ENCODE measurements around the gene PLIN1. TPM values are rescaled to one million over a fixed set of nuclear protein-coding genes. Genes with fewer than 3 reads are reported as not detected.

Gene PLIN1
- polyA plus RNA-seq, 4 donors: 0.44 to 18.0 (median 4.8) TPM

DNA sequence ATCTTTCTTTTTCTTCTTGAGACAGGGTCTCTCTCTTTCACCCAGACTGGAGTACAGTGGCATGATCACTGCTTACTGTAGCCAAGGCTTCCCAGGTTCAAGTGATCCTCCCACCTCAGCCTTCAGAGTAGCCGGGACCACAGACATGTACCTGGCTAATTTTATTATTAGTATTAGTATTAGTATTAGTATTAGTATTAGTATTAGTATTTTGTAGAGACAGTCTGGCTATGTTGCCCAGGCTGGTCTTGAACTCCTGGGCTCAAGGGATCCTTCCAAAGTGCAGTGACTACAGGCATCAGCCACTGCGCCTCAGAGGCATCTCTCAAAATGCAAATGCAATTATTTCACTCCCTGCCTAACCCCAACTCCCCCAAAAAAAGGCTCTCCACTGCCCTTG, 25.6 kb downstream of the PLIN1 start:
- DNase-seq (no peak), FAIRE-seq (no peak)
- Histone ChIP-seq H3K4me3 (ENCODE audit: low read depth in 1 of 3, low read length in 3 of 3) (no peak overlapping the region), H3K36me3 (ENCODE audit: control insufficient read depth in 3 of 3, insufficient read depth in 2 of 3, low read depth in 1 of 3, low read length in 3 of 3) (no peaks in the 10 kb centered on the region), H3K9me3 (ENCODE audit: control insufficient read depth in 2 of 2, insufficient read depth in 1 of 2, low read depth in 1 of 2, low read length in 1 of 2) (no peaks in the 10 kb centered on the region), H3K27me3 (ENCODE audit: control insufficient read depth in 3 of 3, insufficient read depth in 3 of 3, low read length in 3 of 3) (peaks cover 0 to 31% (median 2%) of the 10 kb centered on the region in 3 donors), H3K4me1 (ENCODE audit: control insufficient read depth in 3 of 3, insufficient read depth in 2 of 3, low read depth in 1 of 3, low read length in 2 of 3) (no peaks in the 10 kb centered on the region), H3K27ac (ENCODE audit: low read depth in 1 of 3, low read length in 2 of 3) (no peak overlapping the region)
- WGBS, 3 donors: 95 to 100% (median 100%) methylated on average over 2 of the region's 2 CpGs

DNA sequence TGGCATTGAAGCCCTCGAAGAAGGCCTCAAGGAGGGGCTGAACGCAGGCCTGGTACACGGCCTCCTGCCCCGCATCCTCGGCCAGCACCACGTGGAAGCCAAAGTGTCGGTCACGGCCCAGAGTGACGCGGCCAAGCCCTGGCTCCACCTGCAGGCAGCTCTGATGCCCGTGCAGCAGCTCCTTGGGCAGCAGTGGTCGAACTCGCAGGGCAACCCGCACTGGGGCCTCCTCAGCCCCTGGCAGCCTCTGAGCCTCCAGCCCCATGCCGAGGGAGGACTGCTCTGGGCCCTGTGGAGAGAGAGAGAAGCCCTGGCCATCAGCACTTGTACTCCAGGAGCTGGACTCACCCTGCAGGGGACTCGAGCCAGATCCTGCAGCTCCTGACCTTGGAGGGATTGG, 26.5 kb downstream of the PLIN1 start:
- Histone ChIP-seq H3K4me3 (ENCODE audit: low read depth in 1 of 3, low read length in 3 of 3) (no peak overlapping the region), H3K36me3 (ENCODE audit: control insufficient read depth in 3 of 3, insufficient read depth in 2 of 3, low read depth in 1 of 3, low read length in 3 of 3) (no peaks in the 10 kb centered on the region), H3K9me3 (ENCODE audit: control insufficient read depth in 2 of 2, insufficient read depth in 1 of 2, low read depth in 1 of 2, low read length in 1 of 2) (no peaks in the 10 kb centered on the region), H3K27ac (ENCODE audit: low read depth in 1 of 3, low read length in 2 of 3) (no peak overlapping the region), H3K27me3 (ENCODE audit: control insufficient read depth in 3 of 3, insufficient read depth in 3 of 3, low read length in 3 of 3) (peaks cover 0 to 31% (median 2%) of the 10 kb centered on the region in 3 donors), H3K4me1 (ENCODE audit: control insufficient read depth in 3 of 3, insufficient read depth in 2 of 3, low read depth in 1 of 3, low read length in 2 of 3) (no peaks in the 10 kb centered on the region)
- 75 to 80% (median 75%) methylated on average over 16 of the region's 16 CpGs for WGBS, 3 donors
- DNase-seq (no peak), FAIRE-seq (no peak)

DNA sequence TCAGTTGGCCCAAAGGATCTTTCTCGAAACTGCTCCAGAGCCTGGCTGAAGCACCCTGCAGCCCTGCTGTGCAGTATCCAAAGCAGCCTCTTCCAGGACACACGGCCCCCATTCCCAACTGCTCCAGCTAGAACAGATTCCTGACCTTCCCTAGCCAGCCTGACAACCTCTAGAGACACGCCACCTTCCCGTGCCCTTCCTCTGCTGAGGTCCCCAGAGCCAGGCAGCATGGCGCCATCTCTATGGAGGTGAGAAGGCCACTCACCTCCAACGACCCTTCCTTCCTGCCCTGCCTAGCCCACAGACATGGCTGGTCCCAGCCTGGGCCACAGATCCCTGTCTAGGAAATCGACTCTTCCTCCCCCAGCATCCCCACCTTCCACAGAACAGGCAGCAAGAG, 27.0 kb downstream of the PLIN1 start:
- H3K4me3 ChIP-seq (ENCODE audit: low read depth in 1 of 3, low read length in 3 of 3): no peak overlapping the region
- no peaks in the 10 kb centered on the region for H3K36me3 ChIP-seq (ENCODE audit: control insufficient read depth in 3 of 3, insufficient read depth in 2 of 3, low read depth in 1 of 3, low read length in 3 of 3)
- no peak overlapping the region for H3K27ac ChIP-seq (ENCODE audit: low read depth in 1 of 3, low read length in 2 of 3)
- no peak for DNase-seq
- H3K27me3 ChIP-seq (ENCODE audit: control insufficient read depth in 3 of 3, insufficient read depth in 3 of 3, low read length in 3 of 3): peaks cover 0 to 31% (median 2%) of the 10 kb centered on the region in 3 donors
- no peaks in the 10 kb centered on the region for H3K9me3 ChIP-seq (ENCODE audit: control insufficient read depth in 2 of 2, insufficient read depth in 1 of 2, low read depth in 1 of 2, low read length in 1 of 2)
- H3K4me1 ChIP-seq (ENCODE audit: control insufficient read depth in 3 of 3, insufficient read depth in 2 of 3, low read depth in 1 of 3, low read length in 2 of 3): no peaks in the 10 kb centered on the region
- FAIRE-seq: no peak
- 72 to 86% (median 79%) methylated on average over 7 of the region's 7 CpGs for WGBS, 3 donors

DNA sequence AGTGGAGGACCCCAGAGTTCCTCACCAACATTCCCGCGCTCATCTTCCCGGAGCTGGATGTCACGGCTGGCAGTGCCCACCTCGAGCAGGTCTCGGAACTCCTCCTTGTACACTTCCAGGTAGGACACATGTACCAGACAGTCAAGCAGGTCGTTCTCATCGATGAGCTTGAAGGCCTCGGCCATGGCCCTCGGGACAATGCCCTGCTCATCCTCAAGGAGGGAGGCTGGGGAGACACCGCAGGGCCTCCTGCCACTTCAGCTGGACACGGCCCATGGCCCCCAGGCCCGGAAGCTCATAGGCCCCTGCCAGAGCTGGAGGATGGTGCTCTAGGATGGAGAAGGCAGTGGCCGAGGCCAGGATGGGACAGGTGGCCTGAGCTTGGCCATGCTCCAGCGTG, 29.5 kb downstream of the PLIN1 start:
- 92 to 95% (median 94%) methylated on average over 15 of the region's 15 CpGs for WGBS, 3 donors
- Histone ChIP-seq H3K27me3 (ENCODE audit: control insufficient read depth in 3 of 3, insufficient read depth in 3 of 3, low read length in 3 of 3) (peaks cover 0 to 14% (median 2%) of the 10 kb centered on the region in 3 donors), H3K27ac (ENCODE audit: low read depth in 1 of 3, low read length in 2 of 3) (no peak overlapping the region), H3K9me3 (ENCODE audit: control insufficient read depth in 2 of 2, insufficient read depth in 1 of 2, low read depth in 1 of 2, low read length in 1 of 2) (no peaks in the 10 kb centered on the region), H3K4me1 (ENCODE audit: control insufficient read depth in 3 of 3, insufficient read depth in 2 of 3, low read depth in 1 of 3, low read length in 2 of 3) (no peaks in the 10 kb centered on the region), H3K4me3 (ENCODE audit: low read depth in 1 of 3, low read length in 3 of 3) (no peak overlapping the region), H3K36me3 (ENCODE audit: control insufficient read depth in 3 of 3, insufficient read depth in 2 of 3, low read depth in 1 of 3, low read length in 3 of 3) (peaks cover 0 to 9% (median 0%) of the 10 kb centered on the region in 3 donors)
- FAIRE-seq (no peak), DNase-seq (no peak)

DNA sequence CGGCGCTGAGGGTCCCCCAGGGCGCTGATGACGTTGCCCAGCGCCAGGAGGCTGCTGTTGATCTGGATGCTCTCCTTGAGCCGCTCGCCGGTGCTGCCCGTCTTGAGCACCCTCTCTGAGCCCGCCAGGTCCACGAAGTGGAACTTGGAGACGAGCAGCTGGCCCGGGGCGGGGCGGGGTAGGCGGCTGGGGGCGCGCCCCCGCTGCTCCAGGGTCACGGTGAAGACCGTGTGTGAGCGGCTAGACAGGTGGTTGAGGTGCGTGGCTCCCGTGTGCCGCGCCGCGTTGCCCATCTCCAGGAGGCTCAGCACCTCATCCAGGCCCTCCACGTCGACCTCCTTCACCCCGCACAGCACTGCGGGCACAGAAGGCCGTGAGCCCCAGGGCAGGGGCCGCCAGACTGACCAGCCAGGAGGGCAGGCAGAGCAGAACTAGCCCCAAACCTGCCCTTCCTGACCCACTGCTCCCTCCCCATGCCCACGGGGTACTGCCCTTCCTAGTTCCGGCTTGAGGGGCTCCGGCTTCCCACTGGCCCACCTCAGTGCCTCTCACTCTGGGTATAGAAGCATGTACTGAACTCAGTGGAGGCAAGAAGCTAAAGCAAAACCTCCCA, 30.0 kb downstream of the PLIN1 start:
- DNase-seq: no peak
- peaks cover 0 to 8% (median 2%) of the 10 kb centered on the region in 3 donors for H3K27me3 ChIP-seq (ENCODE audit: control insufficient read depth in 3 of 3, insufficient read depth in 3 of 3, low read length in 3 of 3)
- no peaks in the 10 kb centered on the region for H3K9me3 ChIP-seq (ENCODE audit: control insufficient read depth in 2 of 2, insufficient read depth in 1 of 2, low read depth in 1 of 2, low read length in 1 of 2)
- H3K27ac ChIP-seq (ENCODE audit: low read depth in 1 of 3, low read length in 2 of 3): no peak overlapping the region
- 87 to 97% (median 94%) methylated on average over 35 to 37 of the region's 37 CpGs for WGBS, 3 donors
- H3K4me3 ChIP-seq (ENCODE audit: low read depth in 1 of 3, low read length in 3 of 3): no peak overlapping the region
- no peaks in the 10 kb centered on the region for H3K4me1 ChIP-seq (ENCODE audit: control insufficient read depth in 3 of 3, insufficient read depth in 2 of 3, low read depth in 1 of 3, low read length in 2 of 3)
- peaks cover 0 to 9% (median 0%) of the 10 kb centered on the region in 3 donors for H3K36me3 ChIP-seq (ENCODE audit: control insufficient read depth in 3 of 3, insufficient read depth in 2 of 3, low read depth in 1 of 3, low read length in 3 of 3)
- FAIRE-seq: no peak

DNA sequence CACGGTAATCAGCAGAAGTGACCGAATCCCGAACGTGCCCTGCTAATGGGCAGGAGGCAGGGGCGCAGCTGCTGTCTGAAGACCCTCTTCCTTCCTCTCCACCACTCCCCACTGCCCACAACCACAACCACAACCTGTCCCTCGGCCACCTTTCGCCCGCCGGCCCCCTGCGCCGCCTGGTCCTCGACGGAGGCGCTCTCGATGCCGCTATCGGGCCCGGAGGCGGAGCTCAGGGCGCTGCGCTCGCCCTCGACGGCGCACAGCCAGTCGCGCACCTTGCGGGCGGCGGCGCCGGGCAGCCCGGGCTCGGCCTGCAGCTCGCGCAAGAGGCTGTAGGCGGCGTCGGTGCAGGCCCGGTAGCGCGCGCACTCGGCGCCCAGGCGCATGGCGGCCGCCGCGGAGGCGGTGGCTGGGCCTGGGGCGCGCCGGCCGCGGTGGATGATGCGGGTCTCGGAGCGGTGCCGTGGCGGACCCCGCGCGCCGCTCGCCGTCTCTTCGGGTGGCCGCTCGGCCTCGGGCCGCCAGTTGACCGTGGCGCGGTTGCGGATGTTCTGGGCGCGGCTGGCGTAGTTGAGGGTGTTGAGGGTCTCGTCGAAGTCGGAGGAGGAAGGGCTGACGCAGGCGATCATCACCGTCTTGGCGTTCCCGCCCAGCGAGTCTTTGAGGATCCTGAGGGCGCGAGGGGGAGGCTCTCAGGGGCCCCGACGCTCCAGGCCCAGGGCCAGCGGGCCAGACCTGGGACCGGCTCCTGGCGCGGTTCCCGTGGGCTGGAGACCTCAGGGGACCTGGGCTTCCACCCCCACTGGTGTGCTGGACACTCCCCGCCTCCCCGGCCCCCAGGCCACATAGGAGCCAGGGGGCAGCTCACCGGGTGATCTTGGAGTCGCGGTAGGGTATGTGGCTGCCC, 30.8 kb downstream of the PLIN1 start:
- Histone ChIP-seq H3K27ac (ENCODE audit: low read depth in 1 of 3, low read length in 2 of 3) (no peak overlapping the region), H3K4me3 (ENCODE audit: low read depth in 1 of 3, low read length in 3 of 3) (no peak overlapping the region), H3K27me3 (ENCODE audit: control insufficient read depth in 3 of 3, insufficient read depth in 3 of 3, low read length in 3 of 3) (peaks cover 0 to 6% (median 2%) of the 10 kb centered on the region in 3 donors), H3K36me3 (ENCODE audit: control insufficient read depth in 3 of 3, insufficient read depth in 2 of 3, low read depth in 1 of 3, low read length in 3 of 3) (peaks cover 0 to 9% (median 0%) of the 10 kb centered on the region in 3 donors), H3K9me3 (ENCODE audit: control insufficient read depth in 2 of 2, insufficient read depth in 1 of 2, low read depth in 1 of 2, low read length in 1 of 2) (no peaks in the 10 kb centered on the region), H3K4me1 (ENCODE audit: control insufficient read depth in 3 of 3, insufficient read depth in 2 of 3, low read depth in 1 of 3, low read length in 2 of 3) (no peaks in the 10 kb centered on the region)
- 84 to 88% (median 87%) methylated on average over 82 to 102 of the region's 102 CpGs for WGBS, 3 donors
- FAIRE-seq (no peak), DNase-seq (no peak)

DNA sequence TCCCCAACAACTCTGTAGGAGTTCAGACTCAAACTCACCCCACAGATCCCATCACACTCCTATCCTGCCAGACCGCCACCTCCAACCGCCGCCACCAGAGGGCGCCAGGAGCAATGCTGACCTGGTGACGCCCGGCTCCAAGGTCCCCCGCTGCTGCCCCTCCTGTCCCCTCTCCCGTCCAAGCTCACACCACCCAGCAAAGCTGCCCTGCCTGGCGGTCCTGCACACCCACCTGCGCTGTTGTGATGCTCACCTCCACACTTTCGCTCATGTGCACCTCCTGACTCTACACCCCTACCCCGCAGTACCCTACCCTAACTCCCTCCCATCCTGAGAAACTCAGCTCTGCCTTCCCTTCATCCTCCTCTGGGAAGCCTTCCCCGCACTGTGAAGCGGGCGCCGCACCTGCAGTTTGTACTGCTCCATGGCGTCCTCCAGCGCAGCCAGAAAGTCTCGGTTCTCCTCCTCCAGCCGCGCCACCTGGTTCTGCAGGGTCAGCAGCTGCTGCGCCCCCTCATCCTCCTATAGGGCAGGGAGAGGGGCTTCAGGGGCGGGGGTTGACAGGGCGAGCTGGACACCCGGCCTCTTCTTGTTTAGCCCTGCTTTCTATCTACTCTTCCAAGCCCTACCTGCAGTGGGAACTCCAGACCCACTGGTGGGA, 31.8 kb downstream of the PLIN1 start:
- FAIRE-seq (no peak), DNase-seq (peak; percentile 59 to 80)
- 40 to 51% (median 43%) methylated on average over 22 to 25 of the region's 25 CpGs for WGBS, 3 donors
- no peak overlapping the region for H3K27ac ChIP-seq (ENCODE audit: low read depth in 1 of 3, low read length in 2 of 3)
- peaks cover 0 to 9% (median 0%) of the 10 kb centered on the region in 3 donors for H3K36me3 ChIP-seq (ENCODE audit: control insufficient read depth in 3 of 3, insufficient read depth in 2 of 3, low read depth in 1 of 3, low read length in 3 of 3)
- H3K4me3 ChIP-seq (ENCODE audit: low read depth in 1 of 3, low read length in 3 of 3): no peak overlapping the region
- H3K9me3 ChIP-seq (ENCODE audit: control insufficient read depth in 2 of 2, insufficient read depth in 1 of 2, low read depth in 1 of 2, low read length in 1 of 2): no peaks in the 10 kb centered on the region
- no peaks in the 10 kb centered on the region for H3K4me1 ChIP-seq (ENCODE audit: control insufficient read depth in 3 of 3, insufficient read depth in 2 of 3, low read depth in 1 of 3, low read length in 2 of 3)
- H3K27me3 ChIP-seq (ENCODE audit: control insufficient read depth in 3 of 3, insufficient read depth in 3 of 3, low read length in 3 of 3): no peaks in the 10 kb centered on the region

DNA sequence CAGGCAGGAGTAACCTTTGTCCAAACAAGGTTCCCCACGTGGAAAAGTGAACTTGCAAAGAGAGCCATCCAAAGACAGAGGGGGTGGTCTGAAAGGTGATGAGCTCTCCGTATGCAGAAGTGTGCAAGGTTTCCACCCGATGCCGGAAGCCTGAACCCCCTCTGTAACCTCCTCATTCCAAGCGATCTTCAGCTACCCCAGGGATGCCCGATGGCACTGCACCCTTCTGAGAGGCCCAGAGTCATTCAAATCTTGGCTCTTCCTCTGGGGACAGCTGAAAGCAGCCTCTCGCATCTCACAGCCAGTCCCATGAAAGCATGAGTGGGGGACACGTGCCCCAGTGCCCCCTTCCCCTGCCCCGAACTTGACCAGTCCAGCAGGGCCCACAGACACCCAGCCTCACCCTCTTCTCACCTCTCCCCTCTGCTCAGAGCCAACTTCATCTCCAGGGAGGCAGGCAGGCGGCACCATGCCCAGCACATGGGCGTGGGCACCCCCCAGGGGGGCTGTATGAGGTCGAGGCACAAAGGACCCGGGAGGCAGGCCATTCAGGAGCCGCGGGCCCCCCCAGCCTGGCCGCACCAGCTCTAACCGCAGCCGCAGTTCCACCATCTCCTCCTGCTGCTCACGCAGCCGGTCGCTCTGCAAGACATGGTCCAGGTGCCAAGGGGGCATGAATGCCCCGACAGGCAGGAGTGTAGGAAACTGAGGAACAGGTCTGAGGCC, 32.6 kb downstream of the PLIN1 start:
- Histone ChIP-seq H3K36me3 (ENCODE audit: control insufficient read depth in 3 of 3, insufficient read depth in 2 of 3, low read depth in 1 of 3, low read length in 3 of 3) (peaks cover 0 to 11% (median 0%) of the 10 kb centered on the region in 3 donors), H3K9me3 (ENCODE audit: control insufficient read depth in 2 of 2, insufficient read depth in 1 of 2, low read depth in 1 of 2, low read length in 1 of 2) (no peaks in the 10 kb centered on the region), H3K4me1 (ENCODE audit: control insufficient read depth in 3 of 3, insufficient read depth in 2 of 3, low read depth in 1 of 3, low read length in 2 of 3) (no peaks in the 10 kb centered on the region), H3K27me3 (ENCODE audit: control insufficient read depth in 3 of 3, insufficient read depth in 3 of 3, low read length in 3 of 3) (no peaks in the 10 kb centered on the region), H3K27ac (ENCODE audit: low read depth in 1 of 3, low read length in 2 of 3) (no peak overlapping the region), H3K4me3 (ENCODE audit: low read depth in 1 of 3, low read length in 3 of 3) (no peak overlapping the region)
- WGBS, 3 donors: 67 to 83% (median 68%) methylated on average over 21 to 22 of the region's 22 CpGs
- DNase-seq (no peak), FAIRE-seq (no peak)

Data from small intestine (tissue), 7 donors.